Glutamatergic neuron (in vitro differentiated cells): ENCODE measurements around the gene THSD4. TPM values are rescaled to one million over a fixed set of nuclear protein-coding genes. Genes with fewer than 3 reads are reported as not detected.

Experiments
- DNase-seq: peaks from one replicate; pipeline ENCODE4 v3.0.0; 2022
- H3K27ac Mint-ChIP-seq: one replicate; pipeline ENCODE4 v1.8.0; 2020; ENCODE audit warnings: mild to moderate bottlenecking, mixed read lengths, inconsistent platforms; ENCODE audit not compliant: unreplicated experiment
- H3K27me3 Mint-ChIP-seq: one replicate; pipeline ENCODE4 v1.8.0; 2020; ENCODE audit warnings: mild to moderate bottlenecking, moderate library complexity, mixed read lengths, inconsistent platforms; ENCODE audit not compliant: unreplicated experiment
- H3K36me3 Mint-ChIP-seq: one replicate; pipeline ENCODE4 v1.8.0; 2020; ENCODE audit warnings: mild to moderate bottlenecking, mixed read lengths, inconsistent platforms; ENCODE audit not compliant: unreplicated experiment
- H3K4me1 Mint-ChIP-seq: one replicate; pipeline ENCODE4 v1.8.0; 2020; ENCODE audit warnings: mild to moderate bottlenecking, low read depth, mixed read lengths, inconsistent platforms; ENCODE audit not compliant: unreplicated experiment
- H3K4me3 Mint-ChIP-seq: one replicate; pipeline ENCODE4 v1.8.0; 2020; ENCODE audit warnings: mild to moderate bottlenecking, mixed read lengths, inconsistent platforms; ENCODE audit not compliant: unreplicated experiment
- H3K9me3 Mint-ChIP-seq: one replicate; pipeline ENCODE4 v1.8.0; 2020; ENCODE audit warnings: mild to moderate bottlenecking, moderate library complexity, mixed read lengths, inconsistent platforms; ENCODE audit not compliant: unreplicated experiment
- total RNA-seq: library from RNA; stranded (reverse); fragmentation: NEBNext Ultra II Directional; extraction: Animal tissue kit (Norgen Biotek cat#: 25700); gene quantifications from one replicate; pipeline ENCODE4 v1.2.1, GENCODE V29; 2021; ENCODE audit not compliant: unreplicated experiment
- TF ChIP-seq, protein P1 (sequence below): fragments of 200-600 bp; sonication (generic); IDR thresholded peaks from one replicate; pipeline ENCODE4 v1.5.0; 2021; ENCODE audit not compliant: partially characterized antibody, unreplicated experiment

Gene THSD4
- total RNA-seq, 1 donor from 2014 or later, result 12.3 TPM

DNA sequence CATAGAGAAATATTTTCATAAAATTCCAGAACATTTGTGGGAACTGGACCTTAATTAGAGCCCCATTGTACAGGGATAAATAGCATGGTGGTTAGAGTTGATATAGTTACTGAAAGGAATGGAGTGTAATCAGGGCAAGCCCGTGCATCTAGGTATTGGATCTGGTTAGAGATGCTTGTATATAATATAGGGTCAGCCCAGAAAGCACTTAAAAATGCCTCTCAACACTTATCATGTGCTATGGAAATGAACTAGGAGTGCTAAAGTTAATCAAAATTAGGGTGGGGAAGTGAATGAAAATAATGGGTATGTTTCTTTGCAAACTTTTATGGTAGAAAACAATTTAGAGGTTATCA, 386.8 kb downstream of the THSD4 start:
- Mint-ChIP-seq H3K4me1 (no peaks in the 10 kb centered on the region), H3K9me3 (no peaks in the 10 kb centered on the region), H3K36me3 (peaks cover 6% of the 10 kb centered on the region), H3K27me3 (no peaks in the 10 kb centered on the region), H3K4me3 (no peak overlapping the region), H3K27ac (no peak overlapping the region)
- no peak for DNase-seq
- TF ChIP-seq, protein P1, sequence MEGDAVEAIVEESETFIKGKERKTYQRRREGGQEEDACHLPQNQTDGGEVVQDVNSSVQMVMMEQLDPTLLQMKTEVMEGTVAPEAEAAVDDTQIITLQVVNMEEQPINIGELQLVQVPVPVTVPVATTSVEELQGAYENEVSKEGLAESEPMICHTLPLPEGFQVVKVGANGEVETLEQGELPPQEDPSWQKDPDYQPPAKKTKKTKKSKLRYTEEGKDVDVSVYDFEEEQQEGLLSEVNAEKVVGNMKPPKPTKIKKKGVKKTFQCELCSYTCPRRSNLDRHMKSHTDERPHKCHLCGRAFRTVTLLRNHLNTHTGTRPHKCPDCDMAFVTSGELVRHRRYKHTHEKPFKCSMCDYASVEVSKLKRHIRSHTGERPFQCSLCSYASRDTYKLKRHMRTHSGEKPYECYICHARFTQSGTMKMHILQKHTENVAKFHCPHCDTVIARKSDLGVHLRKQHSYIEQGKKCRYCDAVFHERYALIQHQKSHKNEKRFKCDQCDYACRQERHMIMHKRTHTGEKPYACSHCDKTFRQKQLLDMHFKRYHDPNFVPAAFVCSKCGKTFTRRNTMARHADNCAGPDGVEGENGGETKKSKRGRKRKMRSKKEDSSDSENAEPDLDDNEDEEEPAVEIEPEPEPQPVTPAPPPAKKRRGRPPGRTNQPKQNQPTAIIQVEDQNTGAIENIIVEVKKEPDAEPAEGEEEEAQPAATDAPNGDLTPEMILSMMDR, result no peak

DNA sequence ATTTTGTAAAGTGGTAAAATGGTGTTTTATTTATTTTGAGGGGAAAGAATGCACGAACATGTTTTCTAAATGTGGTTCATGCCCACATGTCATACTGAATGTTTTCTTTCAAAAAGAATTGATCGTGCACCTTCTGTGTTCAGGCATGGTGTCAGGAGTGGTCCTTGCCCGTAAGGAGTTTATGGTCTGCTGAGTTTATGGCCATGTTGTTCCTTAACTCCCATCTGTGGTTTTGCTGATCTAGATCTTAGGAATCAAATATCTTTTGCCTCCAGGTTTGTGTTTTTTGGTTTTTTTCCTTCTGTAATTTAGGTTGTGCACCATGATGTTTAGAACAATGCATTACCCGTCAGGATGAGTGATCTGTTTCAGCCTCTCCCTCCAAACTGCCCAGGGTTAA, 390.7 kb downstream of the THSD4 start:
- Mint-ChIP-seq H3K4me1 (peaks cover 2% of the 10 kb centered on the region), H3K27me3 (no peaks in the 10 kb centered on the region), H3K9me3 (no peaks in the 10 kb centered on the region), H3K4me3 (no peak overlapping the region), H3K36me3 (no peaks in the 10 kb centered on the region), H3K27ac (no peak overlapping the region)
- DNase-seq, result no peak
- TF ChIP-seq, protein P1, result no peak

DNA sequence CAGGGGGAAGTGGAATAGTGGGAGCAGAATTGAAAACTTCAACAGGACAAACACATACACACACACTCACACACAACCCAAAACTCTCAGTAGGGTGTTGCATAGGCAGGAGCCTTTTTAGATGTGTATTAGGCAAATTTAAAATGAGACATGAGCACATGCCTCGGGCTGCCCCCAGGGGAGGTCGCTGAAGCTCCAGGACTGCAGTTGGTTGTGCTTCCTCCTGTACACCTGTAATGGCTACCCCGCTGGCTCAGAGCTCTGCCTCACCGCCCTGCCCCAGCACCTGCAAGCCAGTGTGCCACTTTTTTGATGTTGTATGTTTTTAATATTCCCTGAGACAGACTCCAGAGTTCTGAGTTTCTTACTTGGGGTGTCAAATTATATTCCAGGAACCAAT, 391.7 kb downstream of the THSD4 start:
- H3K9me3 Mint-ChIP-seq, result no peaks in the 10 kb centered on the region

DNA sequence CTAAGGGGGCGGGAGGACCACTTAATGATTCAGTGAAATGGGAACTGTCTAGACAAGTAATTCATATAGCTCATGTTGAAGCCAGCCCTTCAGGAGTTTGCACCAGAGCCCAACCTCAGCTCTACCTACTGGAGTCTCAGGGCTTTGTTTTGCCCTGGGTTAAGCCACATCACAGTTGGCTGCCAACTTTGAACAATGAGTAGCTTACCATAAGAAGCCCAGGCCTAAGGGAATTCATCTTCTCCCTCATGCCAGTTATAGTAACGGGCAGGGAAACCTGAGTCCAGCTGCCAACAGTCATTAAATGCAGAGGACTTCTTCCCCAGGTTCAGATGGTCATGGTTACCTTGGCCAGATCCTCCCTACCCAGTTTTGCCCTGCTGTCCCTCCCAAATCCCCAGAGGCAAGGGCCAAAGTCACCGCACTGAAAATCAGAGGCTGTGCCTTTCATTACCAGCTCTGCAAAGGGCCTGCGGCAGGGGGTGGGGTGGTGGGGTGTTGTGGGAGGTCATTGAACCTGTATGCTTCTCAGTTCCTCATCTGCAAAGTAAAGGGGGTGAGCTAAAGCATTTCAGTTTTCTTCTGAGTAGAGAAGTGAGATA, 392.9 kb downstream of the THSD4 start:
- TF ChIP-seq, protein P1, result no peak
- H3K27ac Mint-ChIP-seq, result no peak overlapping the region
- H3K27me3 Mint-ChIP-seq, result no peaks in the 10 kb centered on the region
- H3K4me3 Mint-ChIP-seq, result no peak overlapping the region
- DNase-seq, result no peak
- H3K4me1 Mint-ChIP-seq, result peaks cover 14% of the 10 kb centered on the region
- H3K9me3 Mint-ChIP-seq, result no peaks in the 10 kb centered on the region
- H3K36me3 Mint-ChIP-seq, result no peaks in the 10 kb centered on the region

More for the DNA sequence above, 391.7 kb downstream of the THSD4 start:
- no peak overlapping the region for H3K4me3 Mint-ChIP-seq
- TF ChIP-seq, protein P1, result no peak
- no peak for DNase-seq
- no peaks in the 10 kb centered on the region for H3K36me3 Mint-ChIP-seq
- H3K27ac Mint-ChIP-seq, result no peak overlapping the region
- H3K27me3 Mint-ChIP-seq, result no peaks in the 10 kb centered on the region
- H3K4me1 Mint-ChIP-seq, result peaks cover 4% of the 10 kb centered on the region

DNA sequence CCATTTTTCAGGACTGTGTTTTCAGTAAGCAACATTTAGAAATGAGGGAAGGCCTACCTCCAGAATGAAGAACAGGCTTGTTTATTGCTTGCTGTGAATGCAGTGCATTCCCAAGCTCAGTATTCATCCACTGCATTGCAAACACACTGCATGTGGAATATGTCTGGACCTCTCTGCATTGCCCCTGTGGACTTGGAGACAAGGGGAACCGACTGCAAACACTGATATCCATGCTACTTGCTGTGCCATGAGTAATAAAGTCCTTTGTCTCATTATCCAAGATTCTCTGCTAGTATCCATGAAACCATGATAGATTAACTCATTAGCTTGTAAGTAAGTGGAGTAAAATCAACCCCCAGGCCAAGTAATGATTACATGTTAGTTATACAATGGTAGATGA, 393.9 kb downstream of the THSD4 start:
- no peaks in the 10 kb centered on the region for H3K9me3 Mint-ChIP-seq
- no peak overlapping the region for H3K4me3 Mint-ChIP-seq
- TF ChIP-seq, protein P1, result no peak
- peaks cover 14% of the 10 kb centered on the region for H3K4me1 Mint-ChIP-seq
- no peaks in the 10 kb centered on the region for H3K27me3 Mint-ChIP-seq
- H3K27ac Mint-ChIP-seq, result no peak overlapping the region
- no peaks in the 10 kb centered on the region for H3K36me3 Mint-ChIP-seq
- no peak for DNase-seq
